ENCODE data around the gene CDC16. TPM values are rescaled to one million over a fixed set of nuclear protein-coding genes. Genes with fewer than 3 reads are reported as not detected.

CDC16 gene
- total RNA-seq, 1 experiment from 2014 or later: 61.0 TPM

DNA sequence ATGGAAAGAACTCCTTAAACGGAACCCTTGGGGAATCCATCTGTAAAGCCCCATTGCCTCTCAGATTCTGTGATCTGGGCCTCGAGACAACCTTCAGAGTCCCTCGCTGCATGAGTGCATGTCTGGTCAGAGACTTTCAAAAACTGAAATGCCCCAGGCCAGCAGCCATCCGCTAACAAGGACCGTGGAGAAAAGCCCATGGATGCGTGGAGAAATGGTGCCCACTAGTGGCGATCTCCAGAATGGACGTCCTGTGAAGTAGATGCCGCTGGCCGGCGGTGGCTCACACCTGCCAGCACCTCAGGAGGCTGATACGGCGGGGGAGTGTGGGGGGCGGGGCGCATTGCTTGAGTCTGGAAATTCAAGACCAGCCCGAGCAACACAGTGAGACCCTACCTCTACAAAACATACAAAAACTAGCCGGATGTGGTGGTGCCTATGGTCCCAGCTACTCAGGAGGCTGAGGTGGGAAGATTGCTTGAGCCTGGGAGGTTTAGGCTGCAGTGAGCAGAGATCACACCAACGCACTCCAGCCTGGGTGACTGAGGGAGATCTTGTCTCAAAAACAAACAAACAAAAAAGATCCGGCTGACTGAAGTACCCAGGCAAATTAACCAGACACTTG is 7.9 kb upstream of the CDC16 start:
- no peaks in the 10 kb centered on the region for H4K20me1 ChIP-seq (ENCODE audit: insufficient read depth)
- ATAC-seq (peak; percentile 95), DNase-seq (ENCODE audit: low read depth, low spot score) (peak; percentile 75)
- H3K4me3 ChIP-seq (replicated peaks in 1 of 2; ENCODE audit: low read depth in 1 of 2, low read length in 2 of 2): peak overlapping the region in 1 of 2 experiments; percentile 7; a peak in 1 of 4 replicates
- H3K4me1 ChIP-seq (ENCODE audit: control insufficient read depth in 1 of 2, insufficient read depth in 2 of 2, low read length in 2 of 2): peaks cover 0 to 19% of the 10 kb centered on the region in 2 experiments; a peak in 3 of 4 replicates
- H3K36me3 ChIP-seq (ENCODE audit: control insufficient read depth in 1 of 2, insufficient read depth in 2 of 2, low read length in 2 of 2): no peaks in the 10 kb centered on the region
- H2AFZ ChIP-seq (ENCODE audit: low read depth, low read length, poor library complexity, severe bottlenecking): peak overlapping the region; percentile 73
- H3K27ac ChIP-seq (ENCODE audit: low read depth, low read length): no peak overlapping the region
- ChIA-PET CTCF (interaction anchor here (0.7 to 0.9 kb wide), 2 partner anchors 273 to 485 kb away, joined by 3 read pairs; no protein-coding TSS in a partner anchor), POLR2A (no interaction called here), RAD21 (ENCODE audit: low non-redundant PET in 1 of 2, low total read pairs in 2 of 2, uncharacterized antibody in 2 of 2, unreplicated experiment in 2 of 2) (no interaction called here)
- no peaks in the 10 kb centered on the region for H3K27me3 ChIP-seq (ENCODE audit: insufficient read depth, low read length)
- BruUV-seq (replicated peaks): no TSS peak
- H3K9me2 ChIP-seq (ENCODE audit: insufficient read depth): no peaks in the 10 kb centered on the region
- intact Hi-C loops (cut with micrococcal nuclease): loop anchor here (1.0 to 2.0 kb wide), 6 partner anchors 76 to 606 kb away; no protein-coding TSS in a partner anchor
- no peaks in the 10 kb centered on the region for H3K79me2 ChIP-seq (ENCODE audit: insufficient read depth, low read length)
- TF ChIP-seq FOSL1 (IDR thresholded peaks at IDR 0.05; ENCODE audit: low read depth) (no peak), EGR1 (IDR thresholded peaks at IDR 0.05; ENCODE audit: low read depth) (no peak), ELF1 (IDR thresholded peaks at IDR 0.05; ENCODE audit: borderline replicate concordance, low read depth) (no peak), CEBPB (IDR thresholded peaks at IDR 0.05; ENCODE audit: low read depth) (no peak), ZNF274 (IDR thresholded peaks at IDR 0.05; ENCODE audit: low read depth, low read length) (no peak), YY1 (IDR thresholded peaks at IDR 0.05; ENCODE audit: extremely low read depth, insufficient replicate concordance, low read depth, low read length) (peak; percentile 43), JUND (IDR thresholded peaks at IDR 0.05) (no peak), POLR2A (IDR thresholded peaks at IDR 0.05; ENCODE audit: borderline replicate concordance, extremely low read depth, insufficient read depth, insufficient read length) (no peak), TCF7L2 (IDR thresholded peaks at IDR 0.05; ENCODE audit: borderline replicate concordance, extremely low read depth, insufficient read depth, insufficient read length) (peak; percentile 16), SIN3A (IDR thresholded peaks at IDR 0.05; ENCODE audit: low read depth) (no peak), ZFX (IDR thresholded peaks at IDR 0.05) (no peak), EZH2 (IDR thresholded peaks at IDR 0.05) (no peak)
- TF ChIP-seq, protein P1, sequence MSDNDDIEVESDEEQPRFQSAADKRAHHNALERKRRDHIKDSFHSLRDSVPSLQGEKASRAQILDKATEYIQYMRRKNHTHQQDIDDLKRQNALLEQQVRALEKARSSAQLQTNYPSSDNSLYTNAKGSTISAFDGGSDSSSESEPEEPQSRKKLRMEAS (IDR thresholded peaks at IDR 0.05): no peak
- TF ChIP-seq, protein P2, sequence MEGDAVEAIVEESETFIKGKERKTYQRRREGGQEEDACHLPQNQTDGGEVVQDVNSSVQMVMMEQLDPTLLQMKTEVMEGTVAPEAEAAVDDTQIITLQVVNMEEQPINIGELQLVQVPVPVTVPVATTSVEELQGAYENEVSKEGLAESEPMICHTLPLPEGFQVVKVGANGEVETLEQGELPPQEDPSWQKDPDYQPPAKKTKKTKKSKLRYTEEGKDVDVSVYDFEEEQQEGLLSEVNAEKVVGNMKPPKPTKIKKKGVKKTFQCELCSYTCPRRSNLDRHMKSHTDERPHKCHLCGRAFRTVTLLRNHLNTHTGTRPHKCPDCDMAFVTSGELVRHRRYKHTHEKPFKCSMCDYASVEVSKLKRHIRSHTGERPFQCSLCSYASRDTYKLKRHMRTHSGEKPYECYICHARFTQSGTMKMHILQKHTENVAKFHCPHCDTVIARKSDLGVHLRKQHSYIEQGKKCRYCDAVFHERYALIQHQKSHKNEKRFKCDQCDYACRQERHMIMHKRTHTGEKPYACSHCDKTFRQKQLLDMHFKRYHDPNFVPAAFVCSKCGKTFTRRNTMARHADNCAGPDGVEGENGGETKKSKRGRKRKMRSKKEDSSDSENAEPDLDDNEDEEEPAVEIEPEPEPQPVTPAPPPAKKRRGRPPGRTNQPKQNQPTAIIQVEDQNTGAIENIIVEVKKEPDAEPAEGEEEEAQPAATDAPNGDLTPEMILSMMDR (IDR thresholded peaks at IDR 0.05 in 2 of 3, conservative IDR thresholded peaks at IDR 0.05 in 1 of 3; ENCODE audit: borderline replicate concordance in 1 of 3, insufficient read depth in 1 of 3, low read depth in 2 of 3, low read length in 2 of 3): peak in 2 of 3 experiments; percentile 90 to 93; a peak in 4 of 6 replicates
- TF ChIP-seq, protein P3, sequence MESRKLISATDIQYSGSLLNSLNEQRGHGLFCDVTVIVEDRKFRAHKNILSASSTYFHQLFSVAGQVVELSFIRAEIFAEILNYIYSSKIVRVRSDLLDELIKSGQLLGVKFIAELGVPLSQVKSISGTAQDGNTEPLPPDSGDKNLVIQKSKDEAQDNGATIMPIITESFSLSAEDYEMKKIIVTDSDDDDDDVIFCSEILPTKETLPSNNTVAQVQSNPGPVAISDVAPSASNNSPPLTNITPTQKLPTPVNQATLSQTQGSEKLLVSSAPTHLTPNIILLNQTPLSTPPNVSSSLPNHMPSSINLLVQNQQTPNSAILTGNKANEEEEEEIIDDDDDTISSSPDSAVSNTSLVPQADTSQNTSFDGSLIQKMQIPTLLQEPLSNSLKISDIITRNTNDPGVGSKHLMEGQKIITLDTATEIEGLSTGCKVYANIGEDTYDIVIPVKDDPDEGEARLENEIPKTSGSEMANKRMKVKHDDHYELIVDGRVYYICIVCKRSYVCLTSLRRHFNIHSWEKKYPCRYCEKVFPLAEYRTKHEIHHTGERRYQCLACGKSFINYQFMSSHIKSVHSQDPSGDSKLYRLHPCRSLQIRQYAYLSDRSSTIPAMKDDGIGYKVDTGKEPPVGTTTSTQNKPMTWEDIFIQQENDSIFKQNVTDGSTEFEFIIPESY (IDR thresholded peaks at IDR 0.05; ENCODE audit: extremely low read depth, insufficient replicate concordance, low read length): no peak
- H3K4me2 ChIP-seq (ENCODE audit: low read length): peak overlapping the region; percentile 68
- no peak overlapping the region for H3K9ac ChIP-seq (ENCODE audit: low read length)
- no peaks in the 10 kb centered on the region for H3K9me3 ChIP-seq (ENCODE audit: control insufficient read depth in 1 of 2, insufficient read depth in 1 of 2, low read depth in 1 of 2, low read length in 2 of 2)
